Transverse colon (tissue), 3 donors: Measurements from ENCODE around the gene TEKT1.

Experiments used
- POLR2A ChIP-seq: fragments of 450-650 bp; IDR thresholded peaks from one replicate; pipeline ENCODE4 v1.6.1; 2016; ENCODE audit warnings: antibody characterized with exemption, mild to moderate bottlenecking, moderate library complexity
- TF ChIP-seq, protein P1 (sequence below), 5 experiments: fragments of 200-600 bp in 3 of 5; fragments of 450-650 bp in 2 of 5; sonication (generic) in 3 of 5; IDR thresholded peaks; 1 replicate in 2 of 5; 2 replicates in 3 of 5; pipeline ENCODE4 v1.5.1; 2016 to 2017; ENCODE audit warnings: antibody characterized with exemption in 5 of 5, inconsistent platforms in 3 of 5, mild to moderate bottlenecking in 2 of 5, moderate library complexity in 1 of 5

DNA sequence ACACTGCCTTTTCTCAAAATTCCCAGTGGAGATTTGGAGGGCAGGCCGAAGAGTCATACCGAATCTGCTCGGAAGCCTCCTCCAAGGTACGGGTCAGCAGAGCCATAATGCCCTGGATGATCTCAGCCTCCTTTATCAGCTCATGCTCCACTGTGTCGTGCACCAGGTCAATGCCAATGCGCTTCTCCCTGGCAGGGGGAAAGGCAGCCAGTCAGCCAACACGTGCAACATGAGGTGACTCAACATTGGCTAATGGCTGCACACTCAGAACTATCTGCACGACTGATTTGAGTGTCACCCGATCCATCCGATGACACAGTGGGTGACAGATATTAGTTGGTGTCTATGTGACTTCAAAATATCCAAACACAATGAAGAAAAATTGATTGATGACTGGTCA, 15.8 kb downstream of the TEKT1 start:
- TF ChIP-seq POLR2A, result no peak
- TF ChIP-seq, protein P1, sequence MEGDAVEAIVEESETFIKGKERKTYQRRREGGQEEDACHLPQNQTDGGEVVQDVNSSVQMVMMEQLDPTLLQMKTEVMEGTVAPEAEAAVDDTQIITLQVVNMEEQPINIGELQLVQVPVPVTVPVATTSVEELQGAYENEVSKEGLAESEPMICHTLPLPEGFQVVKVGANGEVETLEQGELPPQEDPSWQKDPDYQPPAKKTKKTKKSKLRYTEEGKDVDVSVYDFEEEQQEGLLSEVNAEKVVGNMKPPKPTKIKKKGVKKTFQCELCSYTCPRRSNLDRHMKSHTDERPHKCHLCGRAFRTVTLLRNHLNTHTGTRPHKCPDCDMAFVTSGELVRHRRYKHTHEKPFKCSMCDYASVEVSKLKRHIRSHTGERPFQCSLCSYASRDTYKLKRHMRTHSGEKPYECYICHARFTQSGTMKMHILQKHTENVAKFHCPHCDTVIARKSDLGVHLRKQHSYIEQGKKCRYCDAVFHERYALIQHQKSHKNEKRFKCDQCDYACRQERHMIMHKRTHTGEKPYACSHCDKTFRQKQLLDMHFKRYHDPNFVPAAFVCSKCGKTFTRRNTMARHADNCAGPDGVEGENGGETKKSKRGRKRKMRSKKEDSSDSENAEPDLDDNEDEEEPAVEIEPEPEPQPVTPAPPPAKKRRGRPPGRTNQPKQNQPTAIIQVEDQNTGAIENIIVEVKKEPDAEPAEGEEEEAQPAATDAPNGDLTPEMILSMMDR (IDR thresholded peaks at IDR 0.05), result no peak
